Peyer's patch (tissue), 4 donors: ENCODE measurements around the gene PDGFD. TPM values are rescaled to one million over a fixed set of nuclear protein-coding genes. Genes with fewer than 3 reads are reported as not detected.

Experiments
- DNase-seq, 3 donors: peaks; one replicate each; pipeline ENCODE4 v3.0.0-alpha.2; 2017 to 2019
- H3K27ac ChIP-seq, 4 donors: fragments of 200-600 bp; sonication (generic); one replicate each; pipeline ENCODE4 v1.5.1; 2016 to 2019
- H3K27me3 ChIP-seq, 2 donors: fragments of 200-600 bp; sonication (generic); one replicate each; pipeline ENCODE4 v1.5.1; 2019
- H3K36me3 ChIP-seq, 3 donors: fragments of 200-600 bp; sonication (generic); one replicate each; pipeline ENCODE4 v1.5.1; 2016 to 2019
- H3K4me1 ChIP-seq, 4 donors: fragments of 200-600 bp; sonication (generic); one replicate each; pipeline ENCODE4 v1.5.1; 2016 to 2019
- H3K4me3 ChIP-seq, 4 donors: fragments of 200-600 bp; sonication (generic); 1 replicate in 3 of 4; 2 replicates in 1 of 4; pipeline ENCODE4 v1.5.1; 2016 to 2019; ENCODE audit warnings: mild to moderate bottlenecking in 1 of 4
- H3K9me3 ChIP-seq, 4 donors: fragments of 200-600 bp; sonication (generic); one replicate each; pipeline ENCODE4 v1.5.1; 2016 to 2019; ENCODE audit warnings: mild to moderate bottlenecking in 1 of 4
- CTCF ChIP-seq, 6 experiments: fragments of 450-650 bp in 4 of 6; fragments of 200-600 bp in 2 of 6; sonication (generic) in 1 of 6; IDR thresholded peaks; one replicate each; pipeline ENCODE4 v1.5.1; 2017 to 2019; ENCODE audit warnings: antibody characterized with exemption in 6 of 6, mild to moderate bottlenecking in 3 of 6, moderate library complexity in 1 of 6
- POLR2A ChIP-seq, 2 donors: fragments of 450-650 bp; IDR thresholded peaks; one replicate each; pipeline ENCODE4 v1.5.1; 2017; ENCODE audit warnings: antibody characterized with exemption in 2 of 2, mild to moderate bottlenecking in 2 of 2, moderate library complexity in 2 of 2
- total RNA-seq, 4 donors: library from RNA; depleted of rRNA; stranded (reverse); fragments of >200 nt; gene quantifications; one replicate each; pipeline ENCODE4 v1.1.0, GENCODE V29; 2016

PDGFD gene
- total RNA-seq, 4 donors from 2014 or later = 0.83 to 1.9 (median 1.7) TPM

- no peak for DNase-seq
These were observed 43.3 kb downstream of the PDGFD start for GRCh38 chr11:104120493-104121137.

GRCh38 chr11:104118105-104118744 is 45.7 kb downstream of the PDGFD start:
- H3K4me1 ChIP-seq = no peaks in the 10 kb centered on the region
- TF ChIP-seq CTCF (IDR thresholded peaks at IDR 0.05) (no peak), POLR2A (IDR thresholded peaks at IDR 0.05) (no peak)

More at GRCh38 chr11:104120493-104121137, 43.3 kb downstream of the PDGFD start:
- Histone ChIP-seq H3K27ac (no peak overlapping the region), H3K36me3 (no peaks in the 10 kb centered on the region), H3K9me3 (no peaks in the 10 kb centered on the region), H3K4me1 (no peaks in the 10 kb centered on the region), H3K27me3 (no peaks in the 10 kb centered on the region), H3K4me3 (no peak overlapping the region)
- no peak for TF ChIP-seq CTCF (IDR thresholded peaks at IDR 0.05)

GRCh38 chr11:104113541-104113940 is 50.4 kb downstream of the PDGFD start:
- Histone ChIP-seq H3K4me3 (no peak overlapping the region), H3K9me3 (no peaks in the 10 kb centered on the region), H3K27ac (no peak overlapping the region), H3K36me3 (no peaks in the 10 kb centered on the region), H3K27me3 (no peaks in the 10 kb centered on the region), H3K4me1 (no peaks in the 10 kb centered on the region)
- no peak for DNase-seq
- no peak for TF ChIP-seq POLR2A (IDR thresholded peaks at IDR 0.05)
- TF ChIP-seq CTCF (IDR thresholded peaks at IDR 0.05) = no peak

More at GRCh38 chr11:104118105-104118744, 45.7 kb downstream of the PDGFD start:
- Histone ChIP-seq H3K4me3 (no peak overlapping the region), H3K27me3 (no peaks in the 10 kb centered on the region), H3K9me3 (no peaks in the 10 kb centered on the region), H3K27ac (no peak overlapping the region), H3K36me3 (no peaks in the 10 kb centered on the region)
- DNase-seq = no peak

GRCh38 chr11:104106136-104106754 is 57.7 kb downstream of the PDGFD start:
- Histone ChIP-seq H3K27ac (no peak overlapping the region), H3K9me3 (no peaks in the 10 kb centered on the region), H3K27me3 (no peaks in the 10 kb centered on the region), H3K4me1 (no peaks in the 10 kb centered on the region), H3K4me3 (no peak overlapping the region), H3K36me3 (no peaks in the 10 kb centered on the region)
- TF ChIP-seq POLR2A (IDR thresholded peaks at IDR 0.05) (no peak), CTCF (IDR thresholded peaks at IDR 0.05) (no peak)
- no peak for DNase-seq

GRCh38 chr11:104105155-104105554 is 58.8 kb downstream of the PDGFD start:
- no peak overlapping the region for H3K27ac ChIP-seq
- no peaks in the 10 kb centered on the region for H3K9me3 ChIP-seq

More at GRCh38 chr11:104105155-104105554, 58.8 kb downstream of the PDGFD start:
- Histone ChIP-seq H3K4me1 (no peaks in the 10 kb centered on the region), H3K36me3 (no peaks in the 10 kb centered on the region), H3K4me3 (no peak overlapping the region), H3K27me3 (no peaks in the 10 kb centered on the region)
- no peak for TF ChIP-seq POLR2A (IDR thresholded peaks at IDR 0.05)
- TF ChIP-seq CTCF (IDR thresholded peaks at IDR 0.05) = no peak
- no peak for DNase-seq
